GM23338 (cell line): ENCODE results near the gene RIPK1. TPM values are rescaled to one million over a fixed set of nuclear protein-coding genes. Genes with fewer than 3 reads are reported as not detected.
"Not testable (repeated sequence)": the region's sequence is repeated elsewhere in the genome, so short reads cannot be mapped to it uniquely, and the experiment has no call there.

ENCODE experiments used
- ATAC-seq: fragments of 200-7000 bp; cut with Tn5 transposase; 3 replicates; pipeline ENCODE4 v1.9.1; 2020
- DNase-seq: peaks from one replicate; pipeline ENCODE4 v3.0.0-alpha.2; 2015; ENCODE audit warnings: low spot score
- H2AFZ ChIP-seq: fragments of 200-600 bp; sonication (generic); 2 replicates; pipeline ENCODE4 v1.8.0; 2016; ENCODE audit warnings: antibody characterized with exemption, mild to moderate bottlenecking, moderate library complexity
- H3F3A ChIP-seq: fragments of 200-600 bp; sonication (generic); replicated peaks from 2 replicates; pipeline ENCODE4 v1.8.0; 2017; ENCODE audit warnings: antibody characterized with exemption, mixed run types, low read depth
- H3K27ac ChIP-seq: fragments of 200-600 bp; sonication (generic); 2 replicates; pipeline ENCODE4 v1.6.1; 2016; ENCODE audit warnings: low read depth
- H3K27me3 ChIP-seq: fragments of 200-600 bp; sonication (generic); 2 replicates; pipeline ENCODE4 v1.8.0; 2016; ENCODE audit warnings: mild to moderate bottlenecking, mixed run types, moderate library complexity; ENCODE audit not compliant: insufficient read depth
- H3K36me3 ChIP-seq: fragments of 200-600 bp; sonication (generic); 2 replicates; pipeline ENCODE4 v1.8.0; 2016; ENCODE audit warnings: mild to moderate bottlenecking; ENCODE audit not compliant: insufficient read depth
- H3K4me1 ChIP-seq: fragments of 200-600 bp; sonication (generic); 2 replicates; pipeline ENCODE4 v1.8.0; 2016; ENCODE audit warnings: mild to moderate bottlenecking, moderate library complexity; ENCODE audit not compliant: insufficient read depth
- H3K4me2 ChIP-seq: fragments of 200-600 bp; sonication (generic); 2 replicates; pipeline ENCODE4 v1.7.1; 2017; ENCODE audit warnings: mixed run types
- H3K4me3 ChIP-seq: fragments of 200-600 bp; sonication (generic); 2 replicates; pipeline ENCODE4 v1.6.1; 2016; ENCODE audit warnings: mixed run types
- H3K79me2 ChIP-seq: fragments of 200-600 bp; sonication (generic); replicated peaks from 2 replicates; pipeline ENCODE4 v1.8.0; 2017; ENCODE audit warnings: mild to moderate bottlenecking; ENCODE audit not compliant: insufficient read depth
- H3K9me2 ChIP-seq: fragments of 200-600 bp; sonication (generic); 2 replicates; pipeline ENCODE4 v1.8.0; 2017; ENCODE audit not compliant: insufficient read depth
- H4K20me1 ChIP-seq: fragments of 200-600 bp; sonication (generic); replicated peaks from 2 replicates; pipeline ENCODE4 v1.8.0; 2017; ENCODE audit warnings: mild to moderate bottlenecking; ENCODE audit not compliant: insufficient read depth
- H3K27ac Mint-ChIP-seq: 2 replicates; pipeline ENCODE4 v1.8.0; 2020; ENCODE audit warnings: inconsistent platforms, mild to moderate bottlenecking, moderate library complexity, mixed read lengths
- H3K27me3 Mint-ChIP-seq: 3 replicates; pipeline ENCODE4 v1.8.0; 2022; ENCODE audit warnings: low read depth, mild to moderate bottlenecking, moderate library complexity, mixed read lengths, inconsistent platforms; ENCODE audit not compliant: insufficient read depth, poor library complexity
- H3K36me3 Mint-ChIP-seq: 3 replicates; pipeline ENCODE4 v1.8.0; 2021; ENCODE audit warnings: low read depth, mild to moderate bottlenecking, inconsistent platforms, moderate library complexity, mixed read lengths
- H3K4me1 Mint-ChIP-seq: 3 replicates; pipeline ENCODE4 v1.8.0; 2020; ENCODE audit warnings: mild to moderate bottlenecking, inconsistent platforms, mixed read lengths
- H3K4me3 Mint-ChIP-seq: 3 replicates; pipeline ENCODE4 v1.8.0; 2021; ENCODE audit warnings: moderate library complexity, mild to moderate bottlenecking, inconsistent platforms, mixed read lengths
- H3K9me3 Mint-ChIP-seq: 3 replicates; pipeline ENCODE4 v1.8.0; 2020; ENCODE audit warnings: moderate library complexity, mild to moderate bottlenecking, inconsistent platforms, mixed read lengths
- CREB1 ChIP-seq: fragments of 250-450 bp; sonication (Bioruptor Pico); IDR thresholded peaks from 2 replicates; pipeline ENCODE4 v1.5.0; 2020; ENCODE audit warnings: low read depth, mild to moderate bottlenecking, moderate library complexity
- EZH2 ChIP-seq: fragments of 200-600 bp; sonication (generic); IDR thresholded peaks from one replicate; pipeline ENCODE4 v1.8.0; 2017; ENCODE audit warnings: antibody characterized with exemption, mild to moderate bottlenecking, low read depth; ENCODE audit not compliant: unreplicated experiment
- JUNB ChIP-seq: IDR thresholded peaks from one replicate; pipeline ENCODE4 v1.6.1; 2016; ENCODE audit warnings: antibody characterized with exemption; ENCODE audit not compliant: unreplicated experiment
- POLR2AphosphoS5 ChIP-seq: IDR thresholded peaks from 2 replicates; pipeline ENCODE4 v1.6.1; 2016; ENCODE audit warnings: antibody characterized with exemption, low read depth
- polyA plus RNA-seq: library from polyadenylated mRNA; unstranded; fragments of >200 nt; fragmentation: Nextera tagmentation; extraction: Ambion mirVana; gene quantifications from 2 replicates; pipeline ENCODE4 v1.2.1, GENCODE V29; 2016
- total RNA-seq: library from RNA; depleted of rRNA; stranded (reverse); fragments of >200 nt; shearing (Covaris generic); gene quantifications from 2 replicates; pipeline ENCODE4 v1.2.3, GENCODE V29; 2014
- TF ChIP-seq, protein P1 (sequence below), 2 experiments: fragments of 200-600 bp in 1 of 2; sonication (generic) in 1 of 2; conservative IDR thresholded peaks; 2 replicates each; pipeline versions ENCODE4 v1.5.1 to v1.6.1; 2016 to 2017; ENCODE audit warnings: antibody characterized with exemption in 2 of 2, low read depth in 2 of 2, mild to moderate bottlenecking in 2 of 2, moderate library complexity in 1 of 2

RIPK1 gene
- total and polyA plus RNA-seq, 2 experiments from 2014 or later: 5.7 to 19.4 TPM

DNA sequence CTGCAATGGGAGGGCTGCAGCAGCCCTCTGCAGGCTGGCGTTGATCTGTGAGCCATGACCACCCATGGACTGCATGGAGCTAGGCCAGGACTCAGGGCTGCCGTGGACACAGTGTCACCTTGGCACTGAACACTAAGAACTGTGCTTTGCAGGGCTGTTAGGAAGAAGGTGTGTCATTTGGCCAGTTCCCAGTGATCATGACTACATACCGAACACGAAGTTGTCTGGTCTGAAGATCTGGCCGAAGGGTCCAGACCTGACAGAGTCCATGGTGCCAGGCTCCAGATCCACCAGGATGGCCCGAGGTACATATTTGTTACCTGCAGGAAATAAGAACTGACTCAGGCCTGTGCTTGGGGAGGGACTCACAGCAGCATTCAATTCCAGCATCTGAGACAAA, 87.1 kb downstream of the RIPK1 start:
- Mint-ChIP-seq H3K36me3 (peaks cover 49% of the 10 kb centered on the region), H3K4me1 (peaks cover 30% of the 10 kb centered on the region), H3K4me3 (peak overlapping the region; percentile 97), H3K27me3 (peaks cover 19% of the 10 kb centered on the region)
- H2AFZ ChIP-seq, H3K9me2 ChIP-seq, H3K4me2 ChIP-seq, H3K9me3 Mint-ChIP-seq, H3K27ac Mint-ChIP-seq, ATAC-seq, H3K27ac ChIP-seq, H3K27me3 ChIP-seq, H4K20me1 ChIP-seq, DNase-seq: not testable (repeated sequence)
- peak overlapping the region; percentile 91; the same call in 1 of the 2 replicates for H3K4me3 ChIP-seq
- peaks cover 22% of the 10 kb centered on the region for H3K4me1 ChIP-seq
- H3K79me2 ChIP-seq: peaks cover 15% of the 10 kb centered on the region
- peaks cover 20% of the 10 kb centered on the region for H3K36me3 ChIP-seq
- peaks cover 40% of the 10 kb centered on the region for H3F3A ChIP-seq

DNA sequence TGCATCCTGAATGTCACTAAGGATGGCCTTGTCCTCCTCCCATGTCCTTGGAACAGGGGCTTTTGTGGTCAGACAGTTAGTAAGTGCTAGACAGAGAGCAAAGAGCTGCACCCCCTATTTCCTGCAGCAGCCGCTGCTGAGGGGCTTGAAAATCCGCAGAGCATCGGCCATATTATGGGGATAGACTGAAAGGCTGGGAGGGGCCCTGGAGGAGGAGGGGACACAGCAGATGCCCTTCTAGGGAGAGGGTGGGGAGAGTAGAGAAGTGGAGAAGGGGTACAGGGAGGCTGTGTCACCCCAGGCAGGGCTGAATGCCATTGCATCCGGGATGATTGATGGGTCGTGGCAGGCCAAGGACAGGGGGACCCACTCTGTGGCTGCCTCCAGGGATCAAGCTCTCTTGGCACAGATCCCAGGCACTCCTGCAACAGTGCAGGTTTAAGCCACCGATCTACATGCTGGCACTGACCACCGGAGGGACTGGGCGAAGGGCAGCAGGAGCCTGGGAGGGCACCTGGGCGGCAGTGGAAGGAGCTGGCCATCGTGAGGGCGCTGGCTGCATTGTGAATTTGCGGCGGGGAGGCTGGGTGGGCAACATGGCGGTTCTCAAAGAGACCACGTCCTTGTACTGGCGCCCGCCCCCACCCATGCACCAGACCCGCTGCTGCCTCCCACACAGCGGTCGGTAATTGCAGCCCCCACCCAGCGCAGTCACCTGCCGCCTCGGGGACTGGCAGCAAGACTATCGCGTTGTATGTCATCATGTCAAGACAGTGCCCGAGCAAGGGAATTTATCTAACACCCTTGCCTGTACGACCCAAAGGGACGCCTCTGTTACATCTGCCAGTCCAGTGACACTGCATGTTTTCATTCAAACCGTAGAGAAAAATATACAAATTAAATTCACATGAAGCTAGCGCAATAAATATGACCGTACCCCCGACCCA, 88.2 kb downstream of the RIPK1 start:
- H4K20me1 ChIP-seq, H3K9me3 Mint-ChIP-seq, H3K27me3 ChIP-seq, DNase-seq, H3K9me2 ChIP-seq, H2AFZ ChIP-seq, H3K27ac ChIP-seq: not testable (repeated sequence)
- peaks cover 29% of the 10 kb centered on the region for H3K4me1 ChIP-seq
- H3F3A ChIP-seq: peaks cover 34% of the 10 kb centered on the region
- Mint-ChIP-seq H3K4me3 (peak overlapping the region; percentile 97), H3K27ac (peak overlapping the region; percentile 73), H3K4me1 (peaks cover 39% of the 10 kb centered on the region), H3K27me3 (peaks cover 19% of the 10 kb centered on the region), H3K36me3 (peaks cover 45% of the 10 kb centered on the region)
- ATAC-seq: peak; percentile 12
- peak overlapping the region; percentile 96 for H3K4me2 ChIP-seq
- peak overlapping the region; percentile 91 for H3K4me3 ChIP-seq
- H3K36me3 ChIP-seq: peaks cover 20% of the 10 kb centered on the region
- peaks cover 15% of the 10 kb centered on the region for H3K79me2 ChIP-seq

DNA sequence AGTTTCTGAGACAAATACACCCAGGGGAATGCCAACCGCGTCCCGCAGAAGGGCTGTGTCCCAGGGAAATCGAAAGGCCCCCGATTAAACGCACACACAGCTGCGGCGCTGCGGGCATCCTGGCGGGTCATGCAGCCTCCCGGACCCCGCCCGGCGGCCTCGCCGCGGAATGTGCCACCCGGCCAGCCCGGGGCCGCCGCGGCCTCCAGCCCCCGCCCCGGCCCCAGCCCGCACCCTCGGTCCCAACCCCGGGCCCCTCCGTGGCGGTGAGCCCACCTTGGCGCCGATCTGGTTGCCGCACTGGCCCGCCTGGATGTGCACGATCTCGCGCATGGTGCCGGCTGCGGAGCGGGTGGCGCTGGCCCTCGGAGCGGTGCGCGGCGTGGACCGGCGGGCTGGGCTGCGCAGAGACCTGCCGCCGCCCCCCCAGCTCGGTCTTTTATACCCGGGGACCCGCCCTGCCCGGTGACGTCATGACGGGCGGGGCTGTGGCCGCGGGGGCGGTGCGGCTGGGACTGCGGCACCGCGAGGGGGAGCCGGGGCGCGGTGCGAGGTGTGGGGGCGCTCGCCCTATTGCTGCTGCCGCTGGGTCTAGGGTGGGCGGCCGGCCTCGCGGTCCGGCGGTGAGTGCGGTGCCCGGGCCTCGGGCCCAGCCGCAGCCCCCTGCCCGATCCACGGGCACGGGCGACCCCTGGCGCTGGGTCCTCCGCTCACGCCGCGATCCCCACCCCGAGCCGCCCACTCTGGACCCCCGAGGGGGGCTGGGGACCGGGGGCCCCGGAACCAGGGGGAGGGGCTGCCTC, 89.0 kb downstream of the RIPK1 start, which contains the start of gene TUBB2A:
TSS of gene TUBB2A (minus strand) at position 414 of the 803 bp plus-strand sequence. CDS start at position 333, 81 bp downstream.
- peaks cover 40% of the 10 kb centered on the region for H3K36me3 Mint-ChIP-seq
- ATAC-seq: peak; percentile 73
- Histone ChIP-seq H3K36me3 (peaks cover 20% of the 10 kb centered on the region), H3K9me2 (no peaks in the 10 kb centered on the region), H2AFZ (no peak within 1 kb of the TSS), H3K4me3 (peak within 1 kb of the TSS; percentile 91), H3K79me2 (peaks cover 20% of the 10 kb centered on the region), H3F3A (peaks cover 29% of the 10 kb centered on the region), H3K27me3 (no peaks in the 10 kb centered on the region), H3K4me2 (peak within 1 kb of the TSS; percentile 96), H3K27ac (no peak within 1 kb of the TSS), H3K4me1 (peaks cover 36% of the 10 kb centered on the region), H4K20me1 (no peaks in the 10 kb centered on the region; the same call in 1 of the 2 replicates)
- H3K27ac Mint-ChIP-seq: peak within 1 kb of the TSS; percentile 73
- no peak for TF ChIP-seq EZH2
- TF ChIP-seq CREB1 (CRISPR knock-in tag): peak; percentile 97
- peak; percentile 94 for TF ChIP-seq POLR2AphosphoS5
- TF ChIP-seq, protein P1, sequence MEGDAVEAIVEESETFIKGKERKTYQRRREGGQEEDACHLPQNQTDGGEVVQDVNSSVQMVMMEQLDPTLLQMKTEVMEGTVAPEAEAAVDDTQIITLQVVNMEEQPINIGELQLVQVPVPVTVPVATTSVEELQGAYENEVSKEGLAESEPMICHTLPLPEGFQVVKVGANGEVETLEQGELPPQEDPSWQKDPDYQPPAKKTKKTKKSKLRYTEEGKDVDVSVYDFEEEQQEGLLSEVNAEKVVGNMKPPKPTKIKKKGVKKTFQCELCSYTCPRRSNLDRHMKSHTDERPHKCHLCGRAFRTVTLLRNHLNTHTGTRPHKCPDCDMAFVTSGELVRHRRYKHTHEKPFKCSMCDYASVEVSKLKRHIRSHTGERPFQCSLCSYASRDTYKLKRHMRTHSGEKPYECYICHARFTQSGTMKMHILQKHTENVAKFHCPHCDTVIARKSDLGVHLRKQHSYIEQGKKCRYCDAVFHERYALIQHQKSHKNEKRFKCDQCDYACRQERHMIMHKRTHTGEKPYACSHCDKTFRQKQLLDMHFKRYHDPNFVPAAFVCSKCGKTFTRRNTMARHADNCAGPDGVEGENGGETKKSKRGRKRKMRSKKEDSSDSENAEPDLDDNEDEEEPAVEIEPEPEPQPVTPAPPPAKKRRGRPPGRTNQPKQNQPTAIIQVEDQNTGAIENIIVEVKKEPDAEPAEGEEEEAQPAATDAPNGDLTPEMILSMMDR (conservative IDR thresholded peaks at IDR 0.05; ENCODE audit: low read depth in 2 of 2): peak in 1 of 2 experiments; percentile 58; a peak in 2 of 4 replicates
- no peak for TF ChIP-seq JUNB
- H3K4me3 Mint-ChIP-seq: peak within 1 kb of the TSS; percentile 97
- DNase-seq: peak; percentile 83
- H3K9me3 Mint-ChIP-seq: no peaks in the 10 kb centered on the region
- peaks cover 42% of the 10 kb centered on the region for H3K4me1 Mint-ChIP-seq
- H3K27me3 Mint-ChIP-seq: peaks cover 19% of the 10 kb centered on the region
